NCI-H446 treated with DMSO at 0.1 percent for 48 hours (cell line): Measurements from ENCODE around the gene VPS26B.
"Not testable (repeated sequence)": the region's sequence is repeated elsewhere in the genome, so short reads cannot be mapped to it uniquely, and the experiment has no call there.

Source experiments
- DNase-seq: peaks from one replicate; lab custom pipeline; 2025; lab: John Stamatoyannopoulos, UW

Gene VPS26B

GRCh38 chr11:134231958-134232659 is 7.6 kb downstream of the VPS26B start:
- DNase-seq, result no peak

- no peak for DNase-seq
Observed at GRCh38 chr11:134233729-134234179, 9.3 kb downstream of the VPS26B start.

- no peak for DNase-seq
Observed at GRCh38 chr11:134235399-134235798, 10.9 kb downstream of the VPS26B start.

GRCh38 chr11:134236834-134237556 is 12.5 kb downstream of the VPS26B start:
- no peak for DNase-seq

GRCh38 chr11:134237557-134237922 is 13.1 kb downstream of the VPS26B start:
- DNase-seq, result no peak

GRCh38 chr11:134238956-134239355 is 14.5 kb downstream of the VPS26B start:
- no peak for DNase-seq

GRCh38 chr11:134240592-134240991 is 16.1 kb downstream of the VPS26B start:
- DNase-seq, result no peak

- DNase-seq, result no peak
Observed at GRCh38 chr11:134242376-134242775, 17.9 kb downstream of the VPS26B start.

- no peak for DNase-seq
Observed at GRCh38 chr11:134243913-134244312, 19.4 kb downstream of the VPS26B start.

GRCh38 chr11:134244593-134244992 is 20.1 kb downstream of the VPS26B start:
- DNase-seq, result no peak

GRCh38 chr11:134245434-134245833 is 21.0 kb downstream of the VPS26B start:
- no peak for DNase-seq

- no peak for DNase-seq
Observed at GRCh38 chr11:134246100-134246499, 21.6 kb downstream of the VPS26B start.

- no peak for DNase-seq
Observed at GRCh38 chr11:134246678-134247077, 22.2 kb downstream of the VPS26B start.

GRCh38 chr11:134248910-134249480 is 24.5 kb downstream of the VPS26B start:
- DNase-seq, result no peak

GRCh38 chr11:134250246-134250645 is 25.8 kb downstream of the VPS26B start:
- DNase-seq, result no peak

- no peak for DNase-seq
Observed at GRCh38 chr11:134250675-134251074, 26.2 kb downstream of the VPS26B start.

- no peak for DNase-seq
Observed at GRCh38 chr11:134252346-134253187, 28.1 kb downstream of the VPS26B start.

GRCh38 chr11:134253188-134253993 is 28.9 kb downstream of the VPS26B start, which contains the start of the genes ACAD8 and THYN1:
Gene ACAD8, plus strand, starts transcription at chr11:134253568. Its CDS starts 33 bp downstream, at chr11:134253601.
Gene THYN1, minus strand, starts transcription at chr11:134253352. Its CDS starts 470 bp downstream, at chr11:134252882.
- DNase-seq, result peak; percentile 96

GRCh38 chr11:134254433-134255183 is 30.1 kb downstream of the VPS26B start:
- no peak for DNase-seq

GRCh38 chr11:134255184-134255561 is 30.7 kb downstream of the VPS26B start:
- DNase-seq, result not testable (repeated sequence)
